ENCODE data around the gene NEXMIF.
"Not testable (repeated sequence)": the region's sequence is repeated elsewhere in the genome, so short reads cannot be mapped to it uniquely, and the experiment has no call there.

The NEXMIF gene

DNA sequence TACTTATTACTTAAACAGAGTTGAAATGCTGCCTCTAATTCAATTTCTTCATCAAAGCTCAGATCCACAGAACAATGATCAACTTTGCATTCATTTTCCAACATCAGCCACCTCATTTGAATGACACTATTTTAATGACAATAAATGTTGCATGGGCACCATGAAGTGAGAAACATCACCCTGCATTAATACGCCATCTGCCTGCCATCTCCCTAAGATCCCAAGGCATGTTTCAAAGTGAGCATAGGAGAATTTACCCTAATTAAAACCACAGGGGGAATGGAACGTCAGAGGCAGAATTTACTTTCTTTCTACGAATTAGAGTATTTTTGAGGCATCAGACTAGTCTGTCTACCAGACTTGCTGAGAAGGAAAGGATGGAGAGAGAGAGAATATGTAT, 32.7 kb downstream of the NEXMIF start:
- Histone ChIP-seq H3K36me3 (ENCODE audit: insufficient read depth, low read length) (no peaks in the 10 kb centered on the region), H3K27me3 (ENCODE audit: insufficient read depth, low read length) (no peaks in the 10 kb centered on the region), H3K4me3 (ENCODE audit: low read length) (no peak overlapping the region), H3K4me1 (ENCODE audit: insufficient read depth, low read length) (no peaks in the 10 kb centered on the region), H3K9ac (ENCODE audit: low read depth, low read length) (no peak overlapping the region), H3K27ac (ENCODE audit: low read depth, low read length) (no peak overlapping the region), H3K9me3 (ENCODE audit: insufficient read depth, low read depth, low read length) (no peaks in the 10 kb centered on the region)
- WGBS: 87% methylated on average over 3 of the region's 3 CpGs

DNA sequence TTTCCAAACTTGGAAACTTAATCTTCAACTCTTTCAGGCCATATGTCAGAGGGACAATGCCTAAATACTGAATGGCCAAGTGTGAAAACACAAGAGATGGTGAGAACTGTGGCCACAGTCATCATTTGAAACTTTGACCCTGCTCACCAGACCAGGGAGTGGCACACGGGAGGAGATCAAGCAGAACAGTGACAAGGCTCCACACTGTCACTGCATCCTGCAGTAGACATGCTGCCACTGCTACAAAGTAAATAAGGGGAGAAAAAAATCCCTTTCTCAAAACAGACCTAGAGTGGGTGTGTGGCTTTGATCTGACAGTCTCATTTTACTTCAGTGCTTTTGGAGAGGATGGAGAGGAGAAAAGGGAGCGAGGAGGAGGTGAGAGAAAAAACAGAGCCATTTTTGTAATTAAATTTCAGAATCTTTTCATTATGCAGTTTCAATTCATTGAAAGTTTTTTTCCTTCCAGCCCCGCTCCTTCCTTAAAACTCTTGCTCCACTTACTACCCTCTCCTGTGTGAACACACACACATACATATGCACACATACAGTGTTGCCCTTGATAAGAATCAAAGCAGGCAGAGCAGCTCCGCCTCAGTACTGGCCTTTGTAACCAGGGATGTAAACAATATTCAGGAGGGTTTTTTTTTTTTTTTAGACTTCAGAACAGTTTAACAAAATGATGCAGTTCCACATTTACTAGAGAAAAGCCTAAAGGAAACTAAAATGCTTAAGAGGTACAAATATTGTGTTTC, 34.4 kb downstream of the NEXMIF start:
- H3K9ac ChIP-seq (ENCODE audit: low read depth, low read length): no peak overlapping the region
- no peaks in the 10 kb centered on the region for H3K27me3 ChIP-seq (ENCODE audit: insufficient read depth, low read length)
- H3K9me3 ChIP-seq (ENCODE audit: insufficient read depth, low read depth, low read length): no peaks in the 10 kb centered on the region
- 89% methylated on average over 2 of the region's 4 CpGs for WGBS
- H3K27ac ChIP-seq (ENCODE audit: low read depth, low read length): no peak overlapping the region
- H3K36me3 ChIP-seq (ENCODE audit: insufficient read depth, low read length): no peaks in the 10 kb centered on the region
- no peaks in the 10 kb centered on the region for H3K4me1 ChIP-seq (ENCODE audit: insufficient read depth, low read length)
- H3K4me3 ChIP-seq (ENCODE audit: low read length): no peak overlapping the region

DNA sequence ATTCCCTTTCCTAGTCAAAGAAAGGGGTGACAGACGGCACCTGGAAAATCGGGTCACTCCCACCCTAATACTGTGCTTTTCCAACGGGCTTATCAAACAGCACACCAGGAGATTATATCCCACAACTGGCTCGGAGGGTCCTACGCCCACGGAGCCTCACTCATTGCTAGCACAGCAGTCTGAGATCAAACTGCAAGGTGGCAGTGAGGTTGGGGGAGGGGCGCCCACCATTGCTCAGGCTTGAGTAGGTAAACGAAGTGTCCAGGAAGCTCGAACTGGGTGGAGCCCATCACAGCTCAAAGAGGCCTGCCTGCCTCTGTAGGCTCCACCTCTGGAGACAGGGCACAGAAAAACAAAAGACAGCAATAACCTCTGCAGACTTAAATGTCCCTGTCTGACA, 42.9 kb downstream of the NEXMIF start:
- not testable (repeated sequence) for H3K27me3 ChIP-seq (ENCODE audit: insufficient read depth, low read length); H3K4me3 ChIP-seq (ENCODE audit: low read length); H3K27ac ChIP-seq (ENCODE audit: low read depth, low read length); H3K4me1 ChIP-seq (ENCODE audit: insufficient read depth, low read length); H3K36me3 ChIP-seq (ENCODE audit: insufficient read depth, low read length); H3K9ac ChIP-seq (ENCODE audit: low read depth, low read length); H3K9me3 ChIP-seq (ENCODE audit: insufficient read depth, low read depth, low read length)
- 92% methylated on average over 9 of the region's 9 CpGs for WGBS

DNA sequence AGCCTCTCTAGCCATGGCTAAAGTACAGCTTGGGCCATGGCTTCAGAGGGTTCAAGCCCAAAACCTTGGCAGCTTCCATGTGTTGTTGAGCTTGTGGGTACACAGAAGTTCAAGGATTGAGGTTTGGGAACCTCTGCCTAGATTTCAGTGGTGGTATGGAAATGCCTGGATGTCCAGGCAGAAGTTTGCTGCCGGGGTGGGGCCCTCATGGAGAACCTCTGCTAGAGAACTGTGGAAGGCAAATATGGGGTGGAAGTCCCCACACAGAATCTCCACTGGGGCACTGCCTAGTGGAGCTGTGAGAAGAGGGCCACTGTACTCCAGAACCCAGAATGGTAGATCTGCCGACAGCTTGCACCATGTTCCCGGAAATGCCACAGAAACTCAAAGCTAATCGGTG, 59.5 kb downstream of the NEXMIF start:
- WGBS: 93% methylated on average over 4 of the region's 4 CpGs

DNA sequence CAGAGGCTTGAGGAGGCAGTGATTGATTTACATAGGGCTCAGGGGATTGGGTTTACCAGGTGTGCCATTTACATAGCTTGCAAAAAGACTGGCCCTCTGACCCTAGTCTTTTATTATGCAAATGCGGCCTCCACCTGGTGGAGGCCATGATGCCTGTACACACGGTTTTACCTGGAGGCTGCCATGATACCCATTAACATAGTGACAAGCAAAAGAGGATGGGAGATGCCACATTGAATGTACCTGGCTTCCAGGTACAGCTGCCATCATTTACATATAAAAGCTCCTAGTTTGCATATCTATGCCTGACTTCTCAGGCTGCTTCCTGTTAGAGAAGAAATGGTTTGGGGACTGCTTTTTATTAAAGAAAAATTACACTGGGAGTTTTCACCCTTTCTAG, 72.0 kb downstream of the NEXMIF start:
- 80% methylated on average over 2 of the region's 2 CpGs for WGBS
- Histone ChIP-seq H3K36me3 (ENCODE audit: insufficient read depth, low read length) (no peaks in the 10 kb centered on the region), H3K4me3 (ENCODE audit: low read length) (no peak overlapping the region), H3K9me3 (ENCODE audit: insufficient read depth, low read depth, low read length) (peaks cover 25% of the 10 kb centered on the region), H3K27me3 (ENCODE audit: insufficient read depth, low read length) (no peaks in the 10 kb centered on the region), H3K4me1 (ENCODE audit: insufficient read depth, low read length) (no peaks in the 10 kb centered on the region), H3K9ac (ENCODE audit: low read depth, low read length) (no peak overlapping the region), H3K27ac (ENCODE audit: low read depth, low read length) (no peak overlapping the region)

More for the DNA sequence above, 59.5 kb downstream of the NEXMIF start:
- Histone ChIP-seq H3K36me3 (ENCODE audit: insufficient read depth, low read length) (no peaks in the 10 kb centered on the region), H3K27ac (ENCODE audit: low read depth, low read length) (no peak overlapping the region), H3K4me1 (ENCODE audit: insufficient read depth, low read length) (no peaks in the 10 kb centered on the region), H3K27me3 (ENCODE audit: insufficient read depth, low read length) (no peaks in the 10 kb centered on the region), H3K9me3 (ENCODE audit: insufficient read depth, low read depth, low read length) (peaks cover 10% of the 10 kb centered on the region; the same call in 1 of the 2 replicates), H3K4me3 (ENCODE audit: low read length) (no peak overlapping the region), H3K9ac (ENCODE audit: low read depth, low read length) (no peak overlapping the region)

DNA sequence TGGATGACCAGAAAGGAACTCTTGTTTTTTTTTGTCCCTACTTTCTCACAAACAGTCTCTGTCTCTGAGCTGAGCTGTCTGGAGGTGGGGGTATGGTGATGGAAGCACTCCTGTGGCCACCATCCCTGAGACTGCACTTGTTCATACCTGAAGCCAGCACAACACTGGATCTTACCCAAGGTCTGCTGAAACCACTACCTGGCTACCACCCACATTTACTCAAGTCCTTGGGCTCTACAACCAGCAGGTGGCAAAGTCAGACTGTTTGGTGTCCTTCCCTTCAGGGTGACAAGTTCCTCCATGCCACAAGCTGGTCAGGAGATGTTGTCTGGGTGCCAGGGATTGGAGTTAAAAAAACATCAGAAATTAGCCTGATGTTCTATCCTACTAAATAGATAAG, 89.7 kb downstream of the NEXMIF start:
- Histone ChIP-seq H3K36me3 (ENCODE audit: insufficient read depth, low read length) (no peaks in the 10 kb centered on the region), H3K27me3 (ENCODE audit: insufficient read depth, low read length) (no peaks in the 10 kb centered on the region), H3K4me1 (ENCODE audit: insufficient read depth, low read length) (no peaks in the 10 kb centered on the region), H3K9me3 (ENCODE audit: insufficient read depth, low read depth, low read length) (no peaks in the 10 kb centered on the region), H3K4me3 (ENCODE audit: low read length) (no peak overlapping the region), H3K27ac (ENCODE audit: low read depth, low read length) (no peak overlapping the region), H3K9ac (ENCODE audit: low read depth, low read length) (no peak overlapping the region)

DNA sequence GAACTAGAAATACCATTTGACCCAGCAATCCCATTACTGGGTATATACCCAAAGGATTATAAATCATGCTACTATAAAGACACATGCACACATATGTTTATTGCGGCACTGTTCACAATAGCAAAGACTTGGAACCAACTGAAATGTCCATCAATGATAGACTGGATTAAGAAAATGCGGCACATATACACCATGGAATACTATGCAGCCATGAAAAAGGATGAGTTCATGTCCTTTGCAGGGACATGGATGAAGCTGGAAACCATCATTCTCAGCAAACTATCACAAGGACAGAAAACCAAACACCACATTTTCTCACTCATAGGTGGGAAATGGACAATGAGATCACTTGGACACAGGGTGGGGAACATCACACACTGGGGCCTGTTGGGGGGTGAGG, 105.5 kb downstream of the NEXMIF start:
- H3K36me3 ChIP-seq (ENCODE audit: insufficient read depth, low read length); H3K9me3 ChIP-seq (ENCODE audit: insufficient read depth, low read depth, low read length); H3K27ac ChIP-seq (ENCODE audit: low read depth, low read length); H3K4me3 ChIP-seq (ENCODE audit: low read length); H3K9ac ChIP-seq (ENCODE audit: low read depth, low read length); H3K4me1 ChIP-seq (ENCODE audit: insufficient read depth, low read length); H3K27me3 ChIP-seq (ENCODE audit: insufficient read depth, low read length): not testable (repeated sequence)
- whole genome bisulfite sequencing: 100% methylated on average over 1 of the region's 2 CpGs

DNA sequence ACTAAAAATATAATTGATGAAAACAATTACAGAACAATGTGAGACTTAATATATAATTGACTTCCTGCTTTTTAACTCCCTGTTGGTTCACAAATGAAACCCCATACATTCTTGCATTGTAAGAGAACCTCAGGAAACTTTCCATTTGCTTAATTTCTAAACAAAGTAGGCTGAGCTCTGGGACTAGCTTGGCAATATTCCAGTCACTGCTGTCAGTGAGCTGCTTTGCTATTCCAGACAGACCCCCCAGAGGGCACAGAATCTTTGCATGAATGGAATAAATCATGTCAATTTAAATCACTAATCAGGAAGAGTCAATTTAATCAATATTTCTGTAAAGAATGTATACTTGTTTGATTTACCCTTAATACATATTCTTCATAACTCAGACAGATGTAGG, 110.6 kb downstream of the NEXMIF start:
- H3K36me3 ChIP-seq (ENCODE audit: insufficient read depth, low read length): no peaks in the 10 kb centered on the region

DNA sequence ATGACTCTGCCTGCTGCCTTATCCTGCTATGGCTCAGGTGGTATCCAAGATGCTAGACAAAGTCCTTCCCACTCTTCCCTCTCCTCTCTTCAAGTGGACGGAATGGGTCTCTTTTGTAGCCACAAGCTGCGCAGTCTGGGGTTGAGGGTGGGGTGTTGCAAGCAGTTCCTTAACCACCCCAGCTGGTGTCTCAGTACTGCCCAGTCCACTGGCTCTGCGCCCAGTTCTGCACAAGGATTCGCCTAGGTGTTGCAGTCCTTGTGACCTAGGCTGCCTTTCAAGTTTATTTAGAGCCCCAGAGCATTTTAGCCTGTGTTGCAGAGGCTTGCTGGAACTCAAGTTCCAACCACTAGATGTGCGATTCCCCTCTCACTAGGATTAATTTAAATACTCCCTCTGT, 120.7 kb downstream of the NEXMIF start:
- no peak overlapping the region for H3K9ac ChIP-seq (ENCODE audit: low read depth, low read length)
- no peaks in the 10 kb centered on the region for H3K27me3 ChIP-seq (ENCODE audit: insufficient read depth, low read length)
- 73% methylated on average over 5 of the region's 5 CpGs for WGBS
- H3K27ac ChIP-seq (ENCODE audit: low read depth, low read length): no peak overlapping the region
- no peaks in the 10 kb centered on the region for H3K9me3 ChIP-seq (ENCODE audit: insufficient read depth, low read depth, low read length)
- H3K4me3 ChIP-seq (ENCODE audit: low read length): no peak overlapping the region
- no peaks in the 10 kb centered on the region for H3K4me1 ChIP-seq (ENCODE audit: insufficient read depth, low read length)
- H3K36me3 ChIP-seq (ENCODE audit: insufficient read depth, low read length): no peaks in the 10 kb centered on the region

More for the DNA sequence above, 110.6 kb downstream of the NEXMIF start:
- Histone ChIP-seq H3K9ac (ENCODE audit: low read depth, low read length) (no peak overlapping the region), H3K4me1 (ENCODE audit: insufficient read depth, low read length) (no peaks in the 10 kb centered on the region; the same call in 1 of the 2 replicates), H3K27ac (ENCODE audit: low read depth, low read length) (no peak overlapping the region), H3K4me3 (ENCODE audit: low read length) (no peak overlapping the region), H3K27me3 (ENCODE audit: insufficient read depth, low read length) (no peaks in the 10 kb centered on the region), H3K9me3 (ENCODE audit: insufficient read depth, low read depth, low read length) (no peaks in the 10 kb centered on the region)

DNA sequence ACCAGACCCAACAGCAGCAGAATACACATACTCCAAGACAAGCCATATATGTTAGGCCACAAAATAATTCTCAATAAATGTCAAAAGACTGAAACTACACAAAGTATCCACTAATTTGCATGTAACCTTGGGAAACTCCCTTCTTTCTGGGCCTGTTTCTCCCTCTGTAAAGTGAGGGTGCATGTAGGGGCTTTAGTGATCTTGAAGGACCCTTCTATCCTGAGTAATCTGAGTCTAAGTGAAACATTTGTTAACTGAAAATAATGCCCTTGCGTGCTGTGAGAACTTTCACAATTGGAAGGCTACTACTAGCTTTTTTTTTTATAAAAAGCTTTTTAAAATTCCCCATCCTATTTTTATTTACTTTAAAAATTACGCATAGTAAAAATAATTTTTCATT, 125.2 kb downstream of the NEXMIF start:
- H3K27me3 ChIP-seq (ENCODE audit: insufficient read depth, low read length): no peaks in the 10 kb centered on the region
- H3K9ac ChIP-seq (ENCODE audit: low read depth, low read length): no peak overlapping the region
- no peaks in the 10 kb centered on the region for H3K36me3 ChIP-seq (ENCODE audit: insufficient read depth, low read length)
- H3K27ac ChIP-seq (ENCODE audit: low read depth, low read length): no peak overlapping the region
- H3K4me1 ChIP-seq (ENCODE audit: insufficient read depth, low read length): no peaks in the 10 kb centered on the region
- no peaks in the 10 kb centered on the region for H3K9me3 ChIP-seq (ENCODE audit: insufficient read depth, low read depth, low read length)
- no peak overlapping the region for H3K4me3 ChIP-seq (ENCODE audit: low read length)
- WGBS: 100% methylated on average over 1 of the region's 2 CpGs

DNA sequence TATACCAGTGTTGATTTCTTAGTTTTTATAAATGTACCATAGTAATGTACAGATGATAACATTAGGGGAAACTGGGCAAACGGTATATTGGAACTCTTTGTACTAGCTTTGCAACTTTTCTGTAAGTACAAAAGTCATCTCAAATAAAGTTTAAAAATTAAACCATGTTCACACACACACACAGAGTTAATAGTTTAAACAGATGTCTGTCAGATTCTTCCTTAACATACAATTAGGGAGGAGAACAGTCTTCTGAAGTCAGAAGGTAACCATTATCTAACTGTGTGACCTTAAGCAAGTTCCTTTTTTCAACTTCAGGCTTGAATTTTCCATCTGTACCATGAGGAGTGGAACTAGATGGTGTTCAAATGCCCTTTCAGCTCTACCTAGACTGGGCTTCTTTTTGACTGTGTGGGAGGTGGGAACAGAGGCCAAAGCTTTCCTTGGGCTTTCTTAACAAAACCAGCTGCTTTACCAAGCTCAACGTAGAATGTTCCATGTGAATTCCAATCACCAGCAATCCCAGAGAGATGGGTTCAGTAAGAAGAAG, 127.8 kb downstream of the NEXMIF start:
- H3K4me3 ChIP-seq (ENCODE audit: low read length): no peak overlapping the region
- H3K27me3 ChIP-seq (ENCODE audit: insufficient read depth, low read length): no peaks in the 10 kb centered on the region
- H3K4me1 ChIP-seq (ENCODE audit: insufficient read depth, low read length): no peaks in the 10 kb centered on the region
- no peak overlapping the region for H3K27ac ChIP-seq (ENCODE audit: low read depth, low read length)
- H3K36me3 ChIP-seq (ENCODE audit: insufficient read depth, low read length): no peaks in the 10 kb centered on the region
- H3K9me3 ChIP-seq (ENCODE audit: insufficient read depth, low read depth, low read length): no peaks in the 10 kb centered on the region
- no CpG with 5 or more reads among the region's 2 CpGs for WGBS
- no peak overlapping the region for H3K9ac ChIP-seq (ENCODE audit: low read depth, low read length)

Data from HUES64 (cell line).